A549 treated with AZD9567 at 1 μM for 4 hours (cell line): ENCODE results near the gene ACVR2B. TPM values are rescaled to one million over a fixed set of nuclear protein-coding genes. Genes with fewer than 3 reads are reported as not detected.

Source experiments
- total RNA-seq: library from RNA; stranded (reverse); fragments of 200-300 nt; extraction: Qiagen RNA extraction; gene quantifications from 5 replicates; pipeline ENCODE4 v1.2.3, GENCODE V29; 2022; ENCODE audit not compliant: insufficient read depth

Gene ACVR2B
- 0.99 to 2.7 TPM (median 2.2 TPM) in 5 replicates for total RNA-seq

GRCh38 chr3:38453075-38453912, at the start of gene ACVR2B:
TSS of gene ACVR2B (plus strand) at chr3:38453890. CDS start at chr3:38454323, 433 bp downstream.

GRCh38 chr3:38496131-38496910, 42.6 kb downstream of the ACVR2B start, which contains the start of gene EXOG:
TSS of gene EXOG (plus strand) at chr3:38496340. CDS start at chr3:38496368, 28 bp downstream.

Other genes starting within 250 kb of the ACVR2B start
- gene SLC22A13, start 188.1 kb upstream of the ACVR2B start, total RNA-seq = 0.06 to 0.12 TPM (median 0.10 TPM) in 3 of 5 replicates, not detected in the others
- gene SLC22A14, start 171.6 kb upstream of the ACVR2B start, total RNA-seq = 0.05 to 0.13 TPM (median 0.07 TPM) in 4 of 5 replicates, not detected in the other
- 3.5 to 4.6 TPM (median 4.2 TPM) in 5 replicates for gene XYLB, start 107.1 kb upstream of the ACVR2B start, total RNA-seq
- gene EXOG, start 42.5 kb downstream of the ACVR2B start, total RNA-seq = 7.6 to 18.4 TPM (median 12.8 TPM) in 5 replicates
- 0.50 to 1.5 TPM (median 0.92 TPM) in 4 of 5 replicates, not detected in the other for gene SCN5A, start 195.8 kb downstream of the ACVR2B start, total RNA-seq